Measurements from ENCODE around the gene VPS25.

GRCh38 chr17:42767512-42767911 lies 5.7 kb upstream of the VPS25 start:
- TF ChIP-seq CTCF (IDR thresholded peaks at IDR 0.05) = no peak
- TF ChIP-seq POLR2A (IDR thresholded peaks at IDR 0.05) = no peak

Measured in thyroid gland (tissue), 4 donors.